Stimulated activated naive CD8-positive, alpha-beta T cell treated with anti-CD3 and anti-CD28 coated beads, Interleukin-15, amount 100 ng/mL, for 72 hours (primary cell): ENCODE results near the gene SKIC8.

ENCODE experiments used
- ATAC-seq: fragments of 150-1000 bp; cut with Tn5 transposase; 2 replicates; pipeline ENCODE4 v1.10.0; 2021; ENCODE audit warnings: mild to moderate bottlenecking, moderate library complexity
- DNase-seq, 2 donors: peaks; one replicate each; pipeline ENCODE4 v3.0.0; 2021 to 2022
- H3K27ac Mint-ChIP-seq, 2 donors: one replicate each; pipeline ENCODE4 v1.8.0; 2022; ENCODE audit warnings: mild to moderate bottlenecking in 2 of 2, mixed read lengths in 2 of 2, moderate library complexity in 2 of 2
- H3K27me3 Mint-ChIP-seq: one replicate; pipeline ENCODE4 v1.8.0; 2022; ENCODE audit warnings: mixed read lengths
- H3K4me1 Mint-ChIP-seq: one replicate; pipeline ENCODE4 v1.8.0; 2022; ENCODE audit warnings: mild to moderate bottlenecking, mixed read lengths
- H3K4me3 Mint-ChIP-seq, 2 donors: one replicate each; pipeline ENCODE4 v1.8.0; 2022; ENCODE audit warnings: mild to moderate bottlenecking in 2 of 2, mixed read lengths in 2 of 2, moderate library complexity in 1 of 2
- H3K9me3 Mint-ChIP-seq, 2 donors: one replicate each; pipeline ENCODE4 v1.8.0; 2022; ENCODE audit warnings: mixed read lengths in 2 of 2

The SKIC8 gene

DNA sequence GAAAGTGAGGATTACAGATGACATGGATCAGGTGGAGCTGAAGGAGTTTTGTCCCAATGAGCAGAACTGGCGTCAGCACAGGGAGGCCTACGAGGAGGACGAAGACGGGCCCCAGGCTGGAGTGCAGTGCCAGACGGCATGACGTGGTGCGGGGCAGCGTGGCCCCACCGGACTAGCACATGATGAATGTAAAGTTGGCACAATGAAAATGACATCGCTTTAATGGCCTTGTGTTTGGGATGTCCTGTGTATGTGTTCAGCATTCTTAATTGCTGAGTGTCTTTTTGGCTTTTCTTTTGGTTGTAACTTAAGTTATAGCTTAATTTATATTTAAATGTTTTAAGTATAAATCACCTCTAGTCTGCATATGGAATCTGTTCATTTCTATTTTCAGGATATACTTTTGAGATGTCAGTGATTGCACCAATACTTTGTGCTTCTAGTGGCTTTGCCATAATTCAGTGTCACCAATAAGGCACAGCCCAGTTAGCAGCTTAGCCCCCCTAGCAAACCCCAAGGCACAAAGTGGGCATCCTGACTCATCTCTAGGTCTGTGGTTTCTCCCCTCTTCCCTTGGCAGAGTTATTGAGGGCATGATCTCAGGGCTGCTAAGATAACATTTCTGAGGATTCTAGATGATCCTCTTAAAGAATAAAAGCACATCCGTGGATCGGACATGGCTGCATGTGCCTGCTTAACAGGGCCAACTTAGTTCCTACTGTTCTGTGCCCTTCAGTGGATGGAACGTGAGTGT is 18.9 kb downstream of the SKIC8 start:
- no peak for ATAC-seq
- no peak for DNase-seq
- Mint-ChIP-seq H3K4me1 (no peaks in the 10 kb centered on the region), H3K9me3 (no peaks in the 10 kb centered on the region), H3K27ac (no peak overlapping the region), H3K27me3 (no peaks in the 10 kb centered on the region), H3K4me3 (no peak overlapping the region)

DNA sequence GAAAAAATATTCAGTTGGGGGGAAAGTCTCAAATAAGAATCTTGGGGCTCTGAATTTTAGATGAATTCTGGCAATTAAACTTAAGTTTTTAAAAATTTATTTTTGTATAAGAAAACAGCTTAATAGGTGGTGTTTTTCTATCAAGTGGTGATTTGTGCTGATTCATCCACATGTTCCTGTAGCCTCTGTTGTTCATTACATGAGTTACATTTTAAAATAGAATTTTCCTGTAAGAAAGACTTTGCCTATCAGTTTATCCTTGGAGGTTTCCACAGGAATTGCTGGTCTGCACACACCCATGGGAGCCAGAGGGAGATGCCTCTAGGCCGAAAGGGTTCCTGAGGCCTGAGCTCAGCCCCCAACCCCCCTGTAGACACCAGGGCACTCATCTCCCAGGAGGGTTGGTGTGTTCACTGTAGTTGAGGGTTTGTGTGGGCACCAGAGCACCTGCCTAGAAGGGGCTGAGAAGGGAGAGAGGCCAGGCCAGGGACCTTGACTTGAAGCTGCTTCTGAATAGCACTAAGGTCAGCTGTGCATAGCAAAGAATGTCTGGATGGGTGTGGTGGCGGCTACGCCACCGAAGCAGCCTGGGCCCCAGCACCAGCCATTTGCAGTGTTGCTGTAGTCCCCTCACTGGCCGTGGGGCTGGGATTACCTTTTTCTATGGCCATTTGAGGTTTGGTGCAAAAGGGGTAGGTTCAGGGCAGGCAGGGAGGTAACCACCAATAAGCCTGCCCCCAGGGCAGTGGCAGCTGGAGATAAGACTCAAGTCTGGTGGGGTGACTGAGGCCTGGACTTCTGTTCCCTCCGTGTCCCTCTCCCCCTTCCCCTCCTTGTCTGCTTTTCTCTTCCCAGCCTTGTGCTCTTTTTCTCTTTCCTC is 23.1 kb downstream of the SKIC8 start:
- H3K27ac Mint-ChIP-seq: peak overlapping the region in 1 of 2 donors; percentile 43
- ATAC-seq: no peak

DNA sequence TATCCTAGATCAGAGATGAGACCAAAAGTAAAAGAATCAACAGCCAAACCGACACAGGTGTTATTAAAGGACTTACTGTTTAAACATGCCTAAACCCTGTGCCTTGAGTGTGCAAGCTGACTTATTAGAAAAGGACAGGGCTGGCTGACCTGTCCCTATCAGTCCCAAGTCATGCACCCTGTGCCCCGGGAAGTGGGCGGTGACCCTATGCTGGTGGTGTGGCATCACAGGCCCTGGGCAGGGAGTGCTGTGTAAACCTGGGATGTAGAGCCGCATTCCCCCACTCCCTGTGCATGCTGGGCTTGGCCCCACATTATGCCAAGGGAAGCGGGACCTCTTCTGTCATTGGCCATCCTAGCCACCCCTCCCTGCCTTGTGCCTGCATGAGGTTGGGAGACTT is 24.4 kb downstream of the SKIC8 start:
- no peak overlapping the region for H3K4me3 Mint-ChIP-seq
- no peaks in the 10 kb centered on the region for H3K9me3 Mint-ChIP-seq
- ATAC-seq (no peak), DNase-seq (no peak)
- no peaks in the 10 kb centered on the region for H3K4me1 Mint-ChIP-seq
- no peak overlapping the region for H3K27ac Mint-ChIP-seq
- H3K27me3 Mint-ChIP-seq: no peaks in the 10 kb centered on the region

More for the DNA sequence above, 23.1 kb downstream of the SKIC8 start:
- H3K27me3 Mint-ChIP-seq: no peaks in the 10 kb centered on the region
- DNase-seq: no peak
- no peaks in the 10 kb centered on the region for H3K9me3 Mint-ChIP-seq
- no peak overlapping the region for H3K4me3 Mint-ChIP-seq
- no peaks in the 10 kb centered on the region for H3K4me1 Mint-ChIP-seq

DNA sequence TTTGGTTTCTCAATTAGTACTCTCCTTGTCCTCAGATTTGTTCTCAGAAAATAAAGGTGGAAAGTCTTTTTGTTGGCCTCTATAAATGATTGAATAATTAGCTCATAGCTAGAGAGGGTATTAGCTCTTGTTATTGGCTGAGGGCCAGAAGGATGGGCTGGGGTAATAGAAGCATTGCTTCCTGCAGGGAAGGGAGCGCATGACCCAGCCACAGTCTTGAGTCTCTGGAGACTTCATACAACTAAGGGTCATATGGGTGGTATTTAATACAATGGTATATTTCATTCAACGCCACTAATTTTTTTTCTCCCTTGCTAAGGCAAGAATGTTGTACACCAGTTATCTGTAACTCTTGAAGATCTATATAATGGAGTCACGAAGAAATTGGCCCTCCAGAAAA is 26.6 kb downstream of the SKIC8 start:
- Mint-ChIP-seq H3K4me1 (peaks cover 14% of the 10 kb centered on the region), H3K27ac (no peak overlapping the region), H3K9me3 (no peaks in the 10 kb centered on the region), H3K4me3 (no peak overlapping the region), H3K27me3 (no peaks in the 10 kb centered on the region)
- no peak for ATAC-seq
- no peak for DNase-seq

GRCh38 chr15:78272316-78272715 is 27.1 kb downstream of the SKIC8 start:
- no peak for DNase-seq
- Mint-ChIP-seq H3K4me1 (peaks cover 18% of the 10 kb centered on the region), H3K27me3 (no peaks in the 10 kb centered on the region), H3K27ac (peak overlapping the region in 1 of 2 donors; percentile 71), H3K9me3 (no peaks in the 10 kb centered on the region), H3K4me3 (no peak overlapping the region)
- ATAC-seq: no peak

DNA sequence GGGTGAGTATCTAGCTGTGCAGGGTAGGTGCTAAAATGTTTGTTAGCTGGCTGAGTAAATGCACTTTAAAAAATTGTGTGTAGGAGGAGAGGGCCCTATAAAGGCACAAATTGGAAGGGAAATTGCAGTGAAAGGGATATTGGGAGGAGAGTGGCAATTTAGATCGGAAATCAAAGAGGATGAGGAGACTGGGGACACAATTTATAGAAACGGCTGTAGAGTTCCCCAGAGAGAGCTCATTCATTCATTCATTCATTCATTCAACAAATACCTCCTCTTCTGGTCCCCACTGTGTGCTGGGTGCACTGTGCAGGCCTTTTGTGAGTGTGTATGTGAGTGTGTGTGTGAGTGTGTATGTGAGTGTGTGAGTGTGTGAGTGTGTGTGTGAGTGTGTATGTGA is 32.6 kb downstream of the SKIC8 start:
- no peak for DNase-seq
- Mint-ChIP-seq H3K27ac (peak overlapping the region in 1 of 2 donors; percentile 6), H3K27me3 (no peaks in the 10 kb centered on the region), H3K4me1 (peaks cover 36% of the 10 kb centered on the region), H3K9me3 (no peaks in the 10 kb centered on the region), H3K4me3 (peak overlapping the region; percentile 1 to 11)
- ATAC-seq: no peak

DNA sequence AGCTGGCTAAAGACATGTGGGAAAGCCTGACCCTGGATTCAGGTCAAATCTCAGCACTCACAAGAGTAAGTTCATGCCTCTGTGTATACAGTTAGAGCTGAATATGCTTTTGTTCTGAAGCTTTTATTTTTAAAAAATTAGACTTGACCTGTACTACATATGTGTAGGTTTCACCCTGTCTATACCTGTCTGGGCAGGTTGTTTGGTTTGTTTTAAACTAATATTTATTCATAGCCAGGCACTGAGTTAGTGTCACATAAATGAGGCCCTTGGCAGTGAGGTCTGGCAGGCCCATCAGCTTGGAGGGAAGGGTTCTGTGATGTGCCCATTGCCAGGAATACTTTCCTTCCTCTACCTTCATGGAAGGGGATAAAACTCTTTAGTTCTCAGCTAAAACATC is 33.2 kb downstream of the SKIC8 start:
- H3K4me3 Mint-ChIP-seq: peak overlapping the region in 1 of 2 donors; percentile 88
- no peak for DNase-seq
- H3K27ac Mint-ChIP-seq: peak overlapping the region; percentile 6 to 36
- ATAC-seq: no peak
- no peaks in the 10 kb centered on the region for H3K27me3 Mint-ChIP-seq
- no peaks in the 10 kb centered on the region for H3K9me3 Mint-ChIP-seq
- peaks cover 36% of the 10 kb centered on the region for H3K4me1 Mint-ChIP-seq

DNA sequence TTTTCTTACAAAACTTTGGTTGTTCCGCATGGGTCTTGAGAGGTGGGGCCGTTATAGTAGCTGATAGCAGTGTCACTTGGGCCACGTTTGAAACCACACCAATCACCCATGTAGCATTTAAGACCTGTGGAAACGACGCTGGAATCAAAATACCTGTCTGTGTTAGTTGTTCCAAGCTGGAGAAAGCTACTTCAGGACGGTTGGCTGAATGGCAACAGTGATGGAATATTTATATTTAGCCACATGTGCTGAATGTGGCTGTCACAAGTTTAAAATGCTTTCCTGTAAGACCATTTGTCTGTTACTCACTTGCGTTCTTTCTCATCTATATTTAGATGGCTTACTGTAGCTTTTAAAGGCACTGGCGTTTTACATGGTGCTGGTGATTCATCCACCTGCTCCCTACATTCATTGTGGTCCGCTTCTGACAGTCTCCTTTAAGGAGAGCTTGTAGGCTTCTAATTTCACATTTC is 33.6 kb downstream of the SKIC8 start:
- Mint-ChIP-seq H3K9me3 (no peaks in the 10 kb centered on the region), H3K4me1 (peaks cover 36% of the 10 kb centered on the region), H3K27ac (peak overlapping the region; percentile 36 to 96), H3K4me3 (peak overlapping the region; percentile 86 to 88), H3K27me3 (no peaks in the 10 kb centered on the region)
- DNase-seq: no peak
- ATAC-seq: no peak

- ATAC-seq (peak; percentile 4), DNase-seq (no peak)
- Mint-ChIP-seq H3K4me3 (peak overlapping the region; percentile 86 to 88), H3K4me1 (peaks cover 36% of the 10 kb centered on the region), H3K27ac (peak overlapping the region; percentile 96 to 98), H3K27me3 (no peaks in the 10 kb centered on the region), H3K9me3 (no peaks in the 10 kb centered on the region)
Measured at GRCh38 chr15:78265137-78265460, 34.3 kb downstream of the SKIC8 start.

DNA sequence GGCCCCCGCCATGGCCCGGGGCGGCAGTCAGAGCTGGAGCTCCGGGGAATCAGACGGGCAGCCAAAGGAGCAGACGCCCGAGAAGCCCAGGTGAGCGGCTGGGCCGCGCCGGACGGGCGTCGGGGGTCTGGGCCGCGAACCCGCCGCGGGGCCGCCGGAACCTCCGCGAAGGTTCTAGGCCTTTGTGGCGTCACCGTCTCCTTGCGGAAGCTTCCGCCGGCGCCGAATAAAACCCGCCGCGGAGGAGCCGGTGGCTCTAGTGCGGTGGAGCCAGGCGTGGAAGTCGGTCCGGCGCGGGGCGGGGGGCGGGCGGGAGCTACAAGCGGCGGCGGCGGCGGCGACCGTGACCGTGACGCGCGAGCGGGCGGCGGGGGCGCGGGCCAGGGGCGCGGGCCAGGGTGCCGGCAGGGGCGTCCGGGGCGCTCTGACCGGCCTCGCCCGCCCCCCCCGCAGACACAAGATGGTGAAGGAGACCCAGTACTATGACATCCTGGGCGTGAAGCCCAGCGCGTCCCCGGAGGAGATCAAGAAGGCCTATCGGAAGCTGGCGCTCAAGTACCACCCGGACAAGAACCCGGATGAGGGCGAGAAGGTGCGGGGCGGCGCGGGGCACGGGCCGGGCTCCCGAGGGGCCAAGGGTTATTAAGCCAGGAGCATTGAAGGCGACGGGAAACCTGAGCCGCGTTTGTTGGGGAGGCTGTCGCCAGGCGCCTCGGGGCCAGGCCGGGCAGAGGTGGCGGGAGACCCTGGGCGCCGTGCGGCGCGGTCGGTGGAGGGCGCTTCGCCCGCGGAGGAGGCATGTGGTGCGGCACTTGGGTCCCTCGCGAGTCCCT is 34.9 kb downstream of the SKIC8 start, which contains the start of gene DNAJA4:
DNAJA4 (plus strand) TSS at position 259 of the 833 bp plus-strand sequence; CDS start at position 461, 202 bp downstream.
- ATAC-seq (peak; percentile 82), DNase-seq (peak; percentile 71)
- no peaks in the 10 kb centered on the region for H3K9me3 Mint-ChIP-seq
- peaks cover 36% of the 10 kb centered on the region for H3K4me1 Mint-ChIP-seq
- H3K4me3 Mint-ChIP-seq: peak within 1 kb of the TSS; percentile 86 to 88
- H3K27ac Mint-ChIP-seq: peak within 1 kb of the TSS; percentile 96 to 98
- H3K27me3 Mint-ChIP-seq: no peaks in the 10 kb centered on the region

DNA sequence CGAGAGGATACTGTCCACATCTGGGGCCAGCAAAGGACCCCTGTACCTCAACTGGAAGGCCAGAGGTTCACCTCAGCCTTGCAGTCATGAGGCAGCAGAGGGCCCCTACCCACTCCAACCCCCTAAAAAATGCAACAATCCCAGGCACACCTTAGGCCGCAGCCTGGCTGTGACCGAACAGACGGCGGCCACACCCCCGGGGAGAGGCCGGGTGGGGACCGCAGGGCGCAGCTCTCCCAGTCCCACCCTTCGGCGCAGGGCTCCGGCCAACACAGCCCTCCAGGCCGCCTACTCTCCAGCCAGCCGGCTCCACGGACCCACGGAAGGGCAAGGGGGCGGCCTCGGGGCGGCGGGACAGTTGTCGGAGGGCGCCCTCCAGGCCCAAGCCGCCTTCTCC is 35.5 kb downstream of the SKIC8 start:
- peak overlapping the region; percentile 83 to 90 for H3K27ac Mint-ChIP-seq
- ATAC-seq: peak; percentile 31
- no peaks in the 10 kb centered on the region for H3K9me3 Mint-ChIP-seq
- H3K27me3 Mint-ChIP-seq: no peaks in the 10 kb centered on the region
- DNase-seq: no peak
- peak overlapping the region; percentile 51 to 88 for H3K4me3 Mint-ChIP-seq
- peaks cover 33% of the 10 kb centered on the region for H3K4me1 Mint-ChIP-seq

DNA sequence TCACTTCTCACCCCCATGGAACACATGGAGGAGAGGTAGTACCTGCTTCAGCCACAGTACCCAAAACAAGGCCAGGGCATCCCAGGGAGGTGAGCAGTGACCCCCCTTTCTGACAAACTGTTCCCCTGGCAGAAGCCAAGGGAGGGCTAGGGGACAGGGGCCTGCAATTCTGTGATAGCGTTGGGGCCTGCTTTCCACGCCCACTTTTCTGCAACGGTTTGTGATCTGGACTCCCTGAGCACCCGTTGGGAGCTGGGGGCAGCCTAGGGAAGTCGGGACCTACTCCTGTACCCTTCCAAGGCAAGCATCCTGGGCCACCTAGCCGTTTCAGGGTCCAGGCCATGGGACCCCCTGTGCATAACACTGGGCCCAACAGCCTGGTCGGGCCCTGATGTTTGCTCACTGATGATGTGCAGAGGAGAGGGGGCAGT is 36.0 kb downstream of the SKIC8 start:
- H3K27ac Mint-ChIP-seq: peak overlapping the region; percentile 8 to 83
- peak overlapping the region; percentile 51 to 69 for H3K4me3 Mint-ChIP-seq
- H3K9me3 Mint-ChIP-seq: no peaks in the 10 kb centered on the region
- peak; percentile 36 for ATAC-seq
- no peak for DNase-seq
- peaks cover 28% of the 10 kb centered on the region for H3K4me1 Mint-ChIP-seq
- H3K27me3 Mint-ChIP-seq: no peaks in the 10 kb centered on the region

DNA sequence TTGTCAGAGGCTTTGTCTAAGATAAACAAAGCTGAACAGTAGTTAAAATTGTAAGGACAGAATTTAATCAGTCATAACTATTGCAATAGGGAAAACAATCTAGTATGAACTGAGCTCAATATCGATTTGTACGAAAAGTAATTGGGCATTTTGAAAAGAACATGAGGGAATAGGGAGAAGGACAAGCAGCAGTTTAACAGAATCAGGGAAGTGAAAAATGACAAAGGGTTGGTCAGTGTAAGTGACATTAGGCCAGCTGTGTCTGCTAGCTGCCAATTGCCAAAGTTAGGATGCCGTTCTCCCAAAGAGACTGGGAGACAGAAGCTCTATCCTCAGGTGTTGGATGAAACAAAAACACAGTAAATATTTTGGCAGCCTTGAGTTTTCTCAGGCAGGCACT is 38.3 kb downstream of the SKIC8 start:
- ATAC-seq: no peak
- Mint-ChIP-seq H3K27ac (no peak overlapping the region), H3K9me3 (no peaks in the 10 kb centered on the region)

DNA sequence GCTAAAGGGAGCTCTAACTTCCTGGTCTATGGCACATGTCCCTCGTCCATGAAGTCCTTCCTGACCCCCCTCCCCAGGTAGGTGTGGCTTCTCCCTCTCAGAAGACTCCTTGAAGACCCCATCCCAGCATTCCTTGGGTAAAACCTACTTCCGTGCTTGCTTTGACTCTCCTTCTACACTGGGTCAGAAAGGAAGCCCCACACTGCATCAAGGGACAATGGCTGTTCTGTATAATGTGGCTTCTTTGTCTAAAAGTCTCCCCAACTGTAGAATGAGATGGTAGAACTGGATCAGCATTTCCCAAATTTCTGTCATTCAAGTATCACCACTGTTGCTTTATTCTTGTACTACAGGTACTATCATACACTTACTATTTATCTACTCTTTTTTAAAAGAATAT is 38.9 kb downstream of the SKIC8 start:
- ATAC-seq (no peak), DNase-seq (no peak)
- Mint-ChIP-seq H3K27me3 (peaks cover 9% of the 10 kb centered on the region), H3K27ac (peak overlapping the region in 1 of 2 donors; percentile 8), H3K4me3 (no peak overlapping the region), H3K9me3 (no peaks in the 10 kb centered on the region), H3K4me1 (peaks cover 1% of the 10 kb centered on the region)

More for the DNA sequence above, 38.3 kb downstream of the SKIC8 start:
- H3K27me3 Mint-ChIP-seq: peaks cover 9% of the 10 kb centered on the region
- no peak for DNase-seq
- H3K4me1 Mint-ChIP-seq: peaks cover 7% of the 10 kb centered on the region
- no peak overlapping the region for H3K4me3 Mint-ChIP-seq

- H3K27ac Mint-ChIP-seq: no peak overlapping the region
- H3K4me3 Mint-ChIP-seq: no peak overlapping the region
- no peaks in the 10 kb centered on the region for H3K4me1 Mint-ChIP-seq
- H3K27me3 Mint-ChIP-seq: peaks cover 9% of the 10 kb centered on the region
- DNase-seq: no peak
- ATAC-seq: no peak
- no peaks in the 10 kb centered on the region for H3K9me3 Mint-ChIP-seq
Measured at GRCh38 chr15:78259232-78259631, 40.2 kb downstream of the SKIC8 start.
